Tibial artery (tissue), 4 donors: ENCODE measurements around the gene TMX3.

Experiments
- DNase-seq, 2 donors: peaks; one replicate each; pipeline ENCODE4 v3.0.0-alpha.2; 2019
- H3K27ac ChIP-seq, 2 donors: fragments of 200-600 bp; sonication (generic) in 1 of 2; 1 replicate in 1 of 2; 2 replicates in 1 of 2; pipeline ENCODE4 v1.5.1; 2018 to 2019; ENCODE audit warnings: mild to moderate bottlenecking in 1 of 2
- H3K27me3 ChIP-seq, 2 donors: fragments of 200-600 bp; sonication (generic) in 1 of 2; one replicate each; pipeline versions ENCODE4 v1.5.1 to v1.6.0; 2016 to 2019
- H3K36me3 ChIP-seq, 3 donors: fragments of 200-600 bp; sonication (generic) in 2 of 3; one replicate each; pipeline ENCODE4 v1.5.1; 2016 to 2019; ENCODE audit warnings: mild to moderate bottlenecking in 2 of 3
- H3K4me1 ChIP-seq, 4 donors: fragments of 200-600 bp; sonication (generic) in 2 of 4; 1 replicate in 3 of 4; 2 replicates in 1 of 4; pipeline ENCODE4 v1.5.1; 2016 to 2019
- H3K4me3 ChIP-seq, 2 donors: fragments of 200-600 bp; sonication (generic) in 1 of 2; 1 replicate in 1 of 2; 2 replicates in 1 of 2; pipeline ENCODE4 v1.5.1; 2018 to 2019; ENCODE audit warnings: mild to moderate bottlenecking in 2 of 2
- H3K9me3 ChIP-seq, 3 donors: fragments of 200-600 bp; sonication (generic) in 1 of 3; one replicate each; pipeline ENCODE4 v1.5.1; 2016 to 2019
- CTCF ChIP-seq, 2 experiments: fragments of 200-600 bp in 1 of 2; fragments of 450-650 bp in 1 of 2; IDR thresholded peaks; one replicate each; pipeline ENCODE4 v1.5.1; 2017 to 2019; ENCODE audit warnings: antibody characterized with exemption in 2 of 2, mild to moderate bottlenecking in 1 of 2, moderate library complexity in 1 of 2
- intact Hi-C: fragments of 100-400 bp; cut with DNase I; formaldehyde crosslinking; loops from one replicate; pipeline ENCODE4 v1.15.0; 2023; ENCODE audit warnings: low total_unique reads

TMX3 gene

GRCh38 chr18:68667121-68667520 lies 47.8 kb downstream of the TMX3 start:
- DNase-seq = no peak
- H3K27ac ChIP-seq = no peak overlapping the region

GRCh38 chr18:68666381-68666780 lies 48.5 kb downstream of the TMX3 start:
- no peak for TF ChIP-seq CTCF (IDR thresholded peaks at IDR 0.05)
- Histone ChIP-seq H3K9me3 (no peaks in the 10 kb centered on the region), H3K27me3 (no peaks in the 10 kb centered on the region), H3K36me3 (no peaks in the 10 kb centered on the region), H3K4me1 (peaks cover 0 to 18% (median 4%) of the 10 kb centered on the region in 4 donors), H3K4me3 (no peak overlapping the region), H3K27ac (no peak overlapping the region)
- DNase-seq = no peak
- intact Hi-C loops = no loop called here

More at GRCh38 chr18:68667121-68667520, 47.8 kb downstream of the TMX3 start:
- H3K4me1 ChIP-seq = peaks cover 0 to 18% (median 4%) of the 10 kb centered on the region in 4 donors
- H3K9me3 ChIP-seq = no peaks in the 10 kb centered on the region
- H3K36me3 ChIP-seq = no peaks in the 10 kb centered on the region
- no peak for TF ChIP-seq CTCF (IDR thresholded peaks at IDR 0.05)
- H3K27me3 ChIP-seq = no peaks in the 10 kb centered on the region
- intact Hi-C loops = no loop called here
- H3K4me3 ChIP-seq = no peak overlapping the region

- DNase-seq = no peak
- no peaks in the 10 kb centered on the region for H3K27me3 ChIP-seq
- no peaks in the 10 kb centered on the region for H3K9me3 ChIP-seq
- no peak overlapping the region for H3K27ac ChIP-seq
- peaks cover 0 to 18% (median 4%) of the 10 kb centered on the region in 4 donors for H3K4me1 ChIP-seq
- intact Hi-C loops = no loop called here
- H3K36me3 ChIP-seq = no peaks in the 10 kb centered on the region
- no peak overlapping the region for H3K4me3 ChIP-seq
- no peak for TF ChIP-seq CTCF (IDR thresholded peaks at IDR 0.05)
These were observed 49.3 kb downstream of the TMX3 start for GRCh38 chr18:68665628-68666027.

- DNase-seq = no peak
- no peaks in the 10 kb centered on the region for H3K36me3 ChIP-seq
- H3K27ac ChIP-seq = no peak overlapping the region
- no peaks in the 10 kb centered on the region for H3K9me3 ChIP-seq
- H3K4me3 ChIP-seq = no peak overlapping the region
- H3K4me1 ChIP-seq = peaks cover 0 to 18% (median 4%) of the 10 kb centered on the region in 4 donors
- H3K27me3 ChIP-seq = no peaks in the 10 kb centered on the region
- TF ChIP-seq CTCF (IDR thresholded peaks at IDR 0.05) = no peak
- intact Hi-C loops = no loop called here
These were observed 52.2 kb downstream of the TMX3 start for GRCh38 chr18:68662754-68663153.

GRCh38 chr18:68660354-68661183 lies 54.3 kb downstream of the TMX3 start:
- intact Hi-C loops = loop anchor here (2.0 kb wide), 1 partner anchor 1444 kb away; no protein-coding TSS in a partner anchor
- Histone ChIP-seq H3K27ac (no peak overlapping the region), H3K9me3 (no peaks in the 10 kb centered on the region), H3K36me3 (no peaks in the 10 kb centered on the region), H3K27me3 (no peaks in the 10 kb centered on the region), H3K4me3 (no peak overlapping the region), H3K4me1 (no peaks in the 10 kb centered on the region)
- no peak for DNase-seq
- TF ChIP-seq CTCF (IDR thresholded peaks at IDR 0.05) = peak; percentile 46
